HAP-1 (cell line): ENCODE results near the gene P4HB.

ENCODE experiments used
- DNase-seq, 2 experiments: peaks; one replicate each; pipeline ENCODE4 v3.0.0-alpha.2; 2016 to 2020; ENCODE audit warnings: low spot score in 2 of 2
- H3K27me3 ChIP-seq: fragments of 250-450 bp; sonication (Bioruptor Pico); 2 replicates; pipeline ENCODE4 v1.5.1; 2020; ENCODE audit warnings: low read depth, mild to moderate bottlenecking, moderate library complexity
- H3K36me3 ChIP-seq: fragments of 250-450 bp; sonication (Bioruptor Pico); replicated peaks from 2 replicates; pipeline ENCODE4 v1.5.1; 2020; ENCODE audit warnings: mild to moderate bottlenecking
- H3K4me1 ChIP-seq: fragments of 250-450 bp; sonication (Bioruptor Pico); 2 replicates; pipeline ENCODE4 v1.5.1; 2020; ENCODE audit warnings: mild to moderate bottlenecking
- H3K4me3 ChIP-seq: fragments of 250-450 bp; sonication (Bioruptor Pico); 2 replicates; pipeline ENCODE4 v1.5.1; 2020; ENCODE audit warnings: mild to moderate bottlenecking, moderate library complexity
- H3K9me3 ChIP-seq: fragments of 250-450 bp; sonication (Bioruptor Pico); 2 replicates; pipeline ENCODE4 v1.5.1; 2020; ENCODE audit warnings: mild to moderate bottlenecking, moderate library complexity
- in situ Hi-C: fragments of 300-500 bp; cut with MboI; formaldehyde crosslinking; loops from 3 replicates; pipeline ENCODE4 v1.14.3; 2020; ENCODE audit warnings: low sequenced_read_pairs, inconsistent platforms, mixed read lengths

Gene P4HB

GRCh38 chr17:81868674-81869220 lies 8.4 kb upstream of the P4HB start:
- in situ Hi-C loops = no loop called here
- peaks cover 75% of the 10 kb centered on the region for H3K36me3 ChIP-seq
- no peaks in the 10 kb centered on the region for H3K27me3 ChIP-seq
- peak; percentile 12 to 72 for DNase-seq
- peaks cover 14% of the 10 kb centered on the region for H3K4me1 ChIP-seq
- H3K9me3 ChIP-seq = no peaks in the 10 kb centered on the region
- no peak overlapping the region for H3K4me3 ChIP-seq

- no peaks in the 10 kb centered on the region for H3K9me3 ChIP-seq
- H3K4me3 ChIP-seq = no peak overlapping the region
- H3K36me3 ChIP-seq = peaks cover 82% of the 10 kb centered on the region
- in situ Hi-C loops = no loop called here
- no peaks in the 10 kb centered on the region for H3K27me3 ChIP-seq
- peak in 1 of 2 experiments; percentile 47 for DNase-seq
- H3K4me1 ChIP-seq = peaks cover 14% of the 10 kb centered on the region
These were observed 7.8 kb upstream of the P4HB start for GRCh38 chr17:81867991-81868673.

GRCh38 chr17:81867170-81867990 lies 7.0 kb upstream of the P4HB start:
- Histone ChIP-seq H3K36me3 (peaks cover 89% of the 10 kb centered on the region), H3K9me3 (no peaks in the 10 kb centered on the region), H3K4me1 (peaks cover 17% of the 10 kb centered on the region), H3K27me3 (no peaks in the 10 kb centered on the region), H3K4me3 (no peak overlapping the region)
- peak; percentile 38 to 72 for DNase-seq
- in situ Hi-C loops = no loop called here

GRCh38 chr17:81866440-81867169 lies 6.3 kb upstream of the P4HB start:
- peaks cover 21% of the 10 kb centered on the region for H3K4me1 ChIP-seq
- H3K4me3 ChIP-seq = no peak overlapping the region
- peaks cover 89% of the 10 kb centered on the region for H3K36me3 ChIP-seq
- peak in 1 of 2 experiments; percentile 43 for DNase-seq
- H3K9me3 ChIP-seq = no peaks in the 10 kb centered on the region
- no peaks in the 10 kb centered on the region for H3K27me3 ChIP-seq
- in situ Hi-C loops = no loop called here

- H3K36me3 ChIP-seq = peaks cover 87% of the 10 kb centered on the region
- H3K27me3 ChIP-seq = no peaks in the 10 kb centered on the region
- peaks cover 19% of the 10 kb centered on the region for H3K4me1 ChIP-seq
- DNase-seq = peak in 1 of 2 experiments; percentile 43
- in situ Hi-C loops = no loop called here
- no peaks in the 10 kb centered on the region for H3K9me3 ChIP-seq
- H3K4me3 ChIP-seq = no peak overlapping the region
These were observed 5.6 kb upstream of the P4HB start for GRCh38 chr17:81865733-81866439.

- H3K4me3 ChIP-seq = no peak overlapping the region
- in situ Hi-C loops = no loop called here
- H3K36me3 ChIP-seq = peaks cover 83% of the 10 kb centered on the region
- no peak for DNase-seq
- no peaks in the 10 kb centered on the region for H3K27me3 ChIP-seq
- peaks cover 19% of the 10 kb centered on the region for H3K4me1 ChIP-seq
- H3K9me3 ChIP-seq = no peaks in the 10 kb centered on the region
These were observed 5.0 kb upstream of the P4HB start for GRCh38 chr17:81865358-81865732.

GRCh38 chr17:81863833-81864768 lies 3.8 kb upstream of the P4HB start:
- peaks cover 16% of the 10 kb centered on the region for H3K4me1 ChIP-seq
- H3K27me3 ChIP-seq = no peaks in the 10 kb centered on the region
- DNase-seq = no peak
- in situ Hi-C loops = no loop called here
- H3K9me3 ChIP-seq = no peaks in the 10 kb centered on the region
- peaks cover 80% of the 10 kb centered on the region for H3K36me3 ChIP-seq
- no peak overlapping the region for H3K4me3 ChIP-seq

GRCh38 chr17:81863123-81863675 lies 2.9 kb upstream of the P4HB start:
- H3K4me1 ChIP-seq = peaks cover 14% of the 10 kb centered on the region
- no peak overlapping the region for H3K4me3 ChIP-seq
- no peaks in the 10 kb centered on the region for H3K27me3 ChIP-seq
- peaks cover 80% of the 10 kb centered on the region for H3K36me3 ChIP-seq
- in situ Hi-C loops = no loop called here
- no peaks in the 10 kb centered on the region for H3K9me3 ChIP-seq
- no peak for DNase-seq

- Histone ChIP-seq H3K36me3 (peaks cover 71% of the 10 kb centered on the region), H3K4me3 (peak overlapping the region; percentile 85), H3K9me3 (no peaks in the 10 kb centered on the region), H3K27me3 (no peaks in the 10 kb centered on the region), H3K4me1 (peaks cover 14% of the 10 kb centered on the region)
- in situ Hi-C loops = no loop called here
- peak; percentile 99 to 100 for DNase-seq
These were observed 627 bp upstream of the P4HB start for GRCh38 chr17:81860756-81861568.

- DNase-seq = no peak
- in situ Hi-C loops = no loop called here
- H3K36me3 ChIP-seq = peaks cover 66% of the 10 kb centered on the region
- H3K9me3 ChIP-seq = no peaks in the 10 kb centered on the region
- no peaks in the 10 kb centered on the region for H3K27me3 ChIP-seq
- H3K4me3 ChIP-seq = peak overlapping the region; percentile 81
- peaks cover 14% of the 10 kb centered on the region for H3K4me1 ChIP-seq
These were observed 1.1 kb downstream of the P4HB start for GRCh38 chr17:81858967-81859905.
